Heart left ventricle (tissue), 13 donors: Measurements from ENCODE around the gene ZNF70.

ENCODE experiments used
- POLR2A ChIP-seq, 2 donors: fragments of 450-650 bp; IDR thresholded peaks; one replicate each; pipeline ENCODE4 v1.6.1; 2017; ENCODE audit warnings: antibody characterized with exemption in 2 of 2, mild to moderate bottlenecking in 2 of 2, moderate library complexity in 2 of 2
- TF ChIP-seq, protein P1 (sequence below), 12 donors: fragments of 200-600 bp; sonication (generic) in 4 of 12; IDR thresholded peaks; one replicate each; pipeline versions ENCODE4 v1.5.0 to v1.8.0; 2018 to 2022; ENCODE audit warnings: antibody characterized with exemption in 12 of 12, mild to moderate bottlenecking in 5 of 12
- donor health status: ischemic (EF 13 %, LVEDD 7.1; RV severe dilation, severe dysfunction).
- donor health status: DM: no; HTN: yes; CAD: no.
- donor health status: DM: no; HTN: no; CAD: no.
- donor health status: ischemic (EF 25% LVEDD 6.9; RV normal size, moderate dysfunction).
- donor health status: ischemic (EF 25% LVEDD 5.7; RV mildly dilated, moderate dysfunction).
- donor health status: ischemic (EF 35%, LVEDD 5.7; RV mildly dilated, moderate dysfunction).
- donor health status: nonischemic (EF 11% LVEDD 7.7; RV severe dilation, severe dysfunction).
- donor health status: DM: yes; HTN: yes; CAD: no.
- donor health status: PGD.
- donor health status: ischemic (EF 29% LVEDD 5.4; RV normal size, mild dysfunction).
- donor health status: nonischemic (EF 23%, LVEDD 6.1; RV moderate dilation, normal function).

DNA sequence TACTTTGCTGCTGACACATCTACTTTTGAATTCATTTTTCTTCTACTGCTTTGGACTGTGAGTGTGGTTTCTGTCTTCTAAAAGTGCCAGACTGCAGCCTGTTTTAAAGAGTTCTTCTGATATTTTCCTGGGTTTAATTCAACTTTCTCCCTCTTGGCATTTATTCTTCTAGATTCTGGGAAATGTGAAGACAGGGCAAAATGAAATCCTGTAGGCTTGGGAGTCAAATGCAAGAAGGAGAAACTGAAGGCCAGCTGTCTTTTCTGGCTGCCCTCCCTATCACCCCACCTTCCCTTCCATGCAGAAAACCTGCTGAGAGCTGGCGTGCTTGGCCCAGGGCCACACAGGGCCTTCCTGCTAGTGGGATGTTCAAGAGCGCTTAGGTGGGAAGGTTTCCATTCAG lies 7.6 kb downstream of the ZNF70 start:
- no peak for TF ChIP-seq POLR2A (IDR thresholded peaks at IDR 0.05)
- TF ChIP-seq, protein P1, sequence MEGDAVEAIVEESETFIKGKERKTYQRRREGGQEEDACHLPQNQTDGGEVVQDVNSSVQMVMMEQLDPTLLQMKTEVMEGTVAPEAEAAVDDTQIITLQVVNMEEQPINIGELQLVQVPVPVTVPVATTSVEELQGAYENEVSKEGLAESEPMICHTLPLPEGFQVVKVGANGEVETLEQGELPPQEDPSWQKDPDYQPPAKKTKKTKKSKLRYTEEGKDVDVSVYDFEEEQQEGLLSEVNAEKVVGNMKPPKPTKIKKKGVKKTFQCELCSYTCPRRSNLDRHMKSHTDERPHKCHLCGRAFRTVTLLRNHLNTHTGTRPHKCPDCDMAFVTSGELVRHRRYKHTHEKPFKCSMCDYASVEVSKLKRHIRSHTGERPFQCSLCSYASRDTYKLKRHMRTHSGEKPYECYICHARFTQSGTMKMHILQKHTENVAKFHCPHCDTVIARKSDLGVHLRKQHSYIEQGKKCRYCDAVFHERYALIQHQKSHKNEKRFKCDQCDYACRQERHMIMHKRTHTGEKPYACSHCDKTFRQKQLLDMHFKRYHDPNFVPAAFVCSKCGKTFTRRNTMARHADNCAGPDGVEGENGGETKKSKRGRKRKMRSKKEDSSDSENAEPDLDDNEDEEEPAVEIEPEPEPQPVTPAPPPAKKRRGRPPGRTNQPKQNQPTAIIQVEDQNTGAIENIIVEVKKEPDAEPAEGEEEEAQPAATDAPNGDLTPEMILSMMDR (IDR thresholded peaks at IDR 0.05) = no peak
